Spinal cord (tissue), 10 donors: ENCODE results near the gene SMIM41. TPM values are rescaled to one million over a fixed set of nuclear protein-coding genes. Genes with fewer than 3 reads are reported as not detected.

Experiments used
- DNase-seq, 6 donors: peaks; one replicate each; pipeline versions ENCODE4 v3.0.0 to v3.0.0-alpha.2; 2013 to 2015; ENCODE audit warnings: low spot score in 6 of 6, low read depth in 4 of 6
- H3K27ac ChIP-seq: one replicate; pipeline ENCODE4 v1.5.1; 2013; ENCODE audit warnings: low read depth, low read length, control low read depth
- H3K27me3 ChIP-seq: one replicate; pipeline ENCODE4 v1.6.1; 2013; ENCODE audit warnings: low read length; ENCODE audit not compliant: control insufficient read depth, insufficient read depth
- H3K36me3 ChIP-seq: one replicate; pipeline ENCODE4 v1.6.1; 2013; ENCODE audit warnings: low read length; ENCODE audit not compliant: control insufficient read depth, insufficient read depth
- H3K4me1 ChIP-seq: one replicate; pipeline ENCODE4 v1.6.1; 2013; ENCODE audit warnings: low read length; ENCODE audit not compliant: control insufficient read depth, insufficient read depth
- H3K4me3 ChIP-seq: one replicate; pipeline ENCODE4 v1.5.1; 2013; ENCODE audit warnings: low read depth, low read length, control low read depth
- H3K9me3 ChIP-seq: one replicate; pipeline ENCODE4 v1.6.1; 2013; ENCODE audit warnings: low read length; ENCODE audit not compliant: control insufficient read depth, insufficient read depth
- WGBS: methylation state at CpG from one replicate; pipeline ENCODE4 v1.1.5; 2013; ENCODE audit warnings: missing lambda C conversion rate; ENCODE audit not compliant: insufficient coverage; 5-methylcytosine and 5-hydroxymethylcytosine counted together
- polyA plus RNA-seq, 2 donors: library from polyadenylated mRNA; unstranded; fragments of 120-200 nt; gene quantifications; one replicate each; pipeline ENCODE4 v1.2.1, GENCODE V29; 2013; ENCODE audit not compliant: insufficient read length in 2 of 2
- total RNA-seq, 2 donors: library from RNA; depleted of rRNA in 1 of 2; stranded (reverse); fragments of 120-200 nt in 1 of 2; fragments of >200 nt in 1 of 2; gene quantifications; one replicate each; pipeline versions ENCODE4 v1.2.3 to v1.2.4, GENCODE V29; 2013 to 2014
- donor health status: healthy.

The SMIM41 gene
- total and polyA plus RNA-seq, 4 donors: 0.23 to 0.79 (median 0.46) TPM

DNA sequence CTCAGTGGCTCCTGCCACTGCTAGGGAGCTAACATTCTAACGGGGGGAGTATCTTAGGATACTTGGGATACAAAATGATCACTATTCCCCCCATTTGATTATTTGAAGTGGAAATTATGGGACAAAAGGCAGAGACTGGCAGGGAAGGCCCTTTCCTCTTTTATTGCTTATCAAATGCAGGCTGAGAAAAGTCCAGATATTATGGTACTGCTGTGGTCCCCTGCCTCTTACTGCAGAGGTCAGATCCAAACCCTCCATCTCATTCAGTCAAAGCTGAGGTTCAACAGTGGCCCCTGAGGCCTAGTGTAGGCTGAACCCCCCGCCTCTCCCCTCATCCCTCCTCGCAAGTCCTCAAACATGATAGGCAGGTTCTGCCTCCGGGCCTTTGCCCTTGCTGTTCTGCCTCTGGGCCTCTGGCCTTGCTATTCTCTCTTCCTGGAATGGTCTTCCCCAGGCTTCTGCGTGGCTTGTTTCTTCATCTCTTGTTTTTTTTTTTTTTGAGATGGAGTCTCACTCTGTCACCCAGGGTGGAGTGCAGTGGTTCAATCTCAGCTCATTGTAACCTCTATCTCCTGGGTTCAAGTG is 78.2 kb downstream of the SMIM41 start:
- Histone ChIP-seq H3K9me3 (no peaks in the 10 kb centered on the region), H3K4me3 (no peak overlapping the region), H3K27ac (no peak overlapping the region), H3K27me3 (peaks cover 6% of the 10 kb centered on the region), H3K36me3 (no peaks in the 10 kb centered on the region), H3K4me1 (peaks cover 7% of the 10 kb centered on the region)
- no peak for DNase-seq
- 84% methylated on average over 3 of the region's 5 CpGs for whole genome bisulfite sequencing

Other genes with a start within 250 kb of the SMIM41 start
- gene FIGNL2, start 231.0 kb upstream of the SMIM41 start, total RNA-seq: 1 to 10 TPM in 1 of 2 donors, under 1 TPM in 1; 0.40 to 1.3 TPM
- gene FIGNL2, start 231.0 kb upstream of the SMIM41 start, polyA plus RNA-seq: 1 to 10 TPM; 2.2 to 2.4 TPM
- under 1 TPM in 1 of 2 donors, not detected in 1; 0.17 TPM for gene ANKRD33, start 191.6 kb upstream of the SMIM41 start, total RNA-seq
- gene ANKRD33, start 191.6 kb upstream of the SMIM41 start, polyA plus RNA-seq: under 1 TPM; 0.14 to 0.21 TPM
- gene ACVRL1, start 172.2 kb upstream of the SMIM41 start, total RNA-seq: 10 to 100 TPM in 1 of 2 donors, 1 to 10 TPM in 1; 8.4 to 55.7 TPM
- 10 to 100 TPM; 14.5 to 19.4 TPM for gene ACVRL1, start 172.2 kb upstream of the SMIM41 start, polyA plus RNA-seq
- gene ACVR1B, start 128.0 kb upstream of the SMIM41 start, total RNA-seq: 10 to 100 TPM; 16.1 to 26.0 TPM
- gene ACVR1B, start 128.0 kb upstream of the SMIM41 start, polyA plus RNA-seq: 10 to 100 TPM; 49.7 to 50.5 TPM
- 10 to 100 TPM in 1 of 2 donors, 1 to 10 TPM in 1; 6.6 to 27.1 TPM for gene TAMALIN, start 72.8 kb upstream of the SMIM41 start, total RNA-seq
- gene TAMALIN, start 72.8 kb upstream of the SMIM41 start, polyA plus RNA-seq: 10 to 100 TPM; 12.8 to 21.5 TPM
- 10 to 100 TPM; 24.5 to 55.6 TPM for gene NR4A1, start 28.3 kb upstream of the SMIM41 start, total RNA-seq
- gene NR4A1, start 28.3 kb upstream of the SMIM41 start, polyA plus RNA-seq: 10 to 100 TPM; 21.2 to 96.6 TPM
- gene ATG101, start 9.7 kb upstream of the SMIM41 start, total RNA-seq: 10 to 100 TPM; 19.7 to 35.8 TPM
- gene ATG101, start 9.7 kb upstream of the SMIM41 start, polyA plus RNA-seq: 10 to 100 TPM; 31.6 to 37.8 TPM
- gene KRT80, start 112.3 kb downstream of the SMIM41 start, total RNA-seq: not detected
- under 1 TPM in 1 of 2 donors, not detected in 1; 0.12 TPM for gene KRT80, start 112.3 kb downstream of the SMIM41 start, polyA plus RNA-seq
- gene KRT7, start 153.5 kb downstream of the SMIM41 start, total RNA-seq: under 1 TPM in 1 of 2 donors, not detected in 1; 0.33 TPM
- 1 to 10 TPM in 1 of 2 donors, under 1 TPM in 1; 0.63 to 1.2 TPM for gene KRT7, start 153.5 kb downstream of the SMIM41 start, polyA plus RNA-seq
- gene KRT86, start 194.9 kb downstream of the SMIM41 start, total RNA-seq: under 1 TPM; 0.10 to 0.11 TPM
- under 1 TPM; 0.65 to 0.73 TPM for gene KRT86, start 194.9 kb downstream of the SMIM41 start, polyA plus RNA-seq
- gene KRT81, start 211.8 kb downstream of the SMIM41 start, total RNA-seq: under 1 TPM in 1 of 2 donors, not detected in 1; 0.17 TPM
- gene KRT81, start 211.8 kb downstream of the SMIM41 start, polyA plus RNA-seq: under 1 TPM; 0.15 to 0.55 TPM
- gene KRT83, start 241.7 kb downstream of the SMIM41 start, total RNA-seq: not detected
- gene KRT83, start 241.7 kb downstream of the SMIM41 start, polyA plus RNA-seq: not detected